Vagina (tissue), 2 donors: Measurements from ENCODE around the gene ERC2. TPM values are rescaled to one million over a fixed set of nuclear protein-coding genes. Genes with fewer than 3 reads are reported as not detected.
"Not testable (repeated sequence)": the region's sequence is repeated elsewhere in the genome, so short reads cannot be mapped to it uniquely, and the experiment has no call there.

Experiments used
- DNase-seq, 2 donors: peaks; one replicate each; pipeline ENCODE4 v3.0.0-alpha.2; 2017; ENCODE audit errors: extremely low spot score in 2 of 2
- H3K27ac ChIP-seq: fragments of 200-600 bp; sonication (generic); one replicate; pipeline ENCODE4 v1.5.1; 2019
- H3K27me3 ChIP-seq: fragments of 200-600 bp; sonication (generic); one replicate; pipeline ENCODE4 v1.5.1; 2019
- H3K36me3 ChIP-seq, 2 donors: fragments of 200-600 bp; sonication (generic); one replicate each; pipeline ENCODE4 v1.5.1; 2017 to 2019
- H3K4me1 ChIP-seq: fragments of 200-600 bp; sonication (generic); one replicate; pipeline ENCODE4 v1.5.1; 2019
- H3K4me3 ChIP-seq, 2 donors: fragments of 200-600 bp; sonication (generic); 1 replicate in 1 of 2; 2 replicates in 1 of 2; pipeline ENCODE4 v1.5.1; 2016 to 2019
- H3K9me3 ChIP-seq: fragments of 200-600 bp; sonication (generic); one replicate; pipeline ENCODE4 v1.5.1; 2019
- POLR2A ChIP-seq, 2 donors: fragments of 450-650 bp; IDR thresholded peaks; one replicate each; pipeline ENCODE4 v1.6.1; 2017; ENCODE audit warnings: antibody characterized with exemption in 2 of 2, mild to moderate bottlenecking in 2 of 2, moderate library complexity in 2 of 2
- POLR2AphosphoS5 ChIP-seq, 2 donors: sonication (generic); formaldehyde crosslinking; IDR thresholded peaks; one replicate each; pipeline ENCODE4 v1.9.0; 2017; ENCODE audit warnings: antibody characterized with exemption in 2 of 2, mild to moderate bottlenecking in 2 of 2, low read depth in 1 of 2; ENCODE audit not compliant: insufficient read depth in 1 of 2
- intact Hi-C: fragments of 100-400 bp; cut with DNase I; formaldehyde crosslinking; loops from one replicate; pipeline ENCODE4 v1.15.1; 2023
- total RNA-seq: library from RNA; depleted of rRNA; stranded (reverse); fragments of >200 nt; gene quantifications from one replicate; pipeline ENCODE4 v1.2.3, GENCODE V29; 2016
- TF ChIP-seq, protein P1 (sequence below), 3 experiments: fragments of 450-650 bp in 2 of 3; fragments of 200-600 bp in 1 of 3; sonication (generic) in 1 of 3; IDR thresholded peaks; one replicate each; pipeline ENCODE4 v1.5.1; 2017 to 2019; ENCODE audit warnings: antibody characterized with exemption in 3 of 3, mild to moderate bottlenecking in 2 of 3, moderate library complexity in 2 of 3

Gene ERC2
- total RNA-seq, 1 donor from 2014 or later, result 1.2 TPM

DNA sequence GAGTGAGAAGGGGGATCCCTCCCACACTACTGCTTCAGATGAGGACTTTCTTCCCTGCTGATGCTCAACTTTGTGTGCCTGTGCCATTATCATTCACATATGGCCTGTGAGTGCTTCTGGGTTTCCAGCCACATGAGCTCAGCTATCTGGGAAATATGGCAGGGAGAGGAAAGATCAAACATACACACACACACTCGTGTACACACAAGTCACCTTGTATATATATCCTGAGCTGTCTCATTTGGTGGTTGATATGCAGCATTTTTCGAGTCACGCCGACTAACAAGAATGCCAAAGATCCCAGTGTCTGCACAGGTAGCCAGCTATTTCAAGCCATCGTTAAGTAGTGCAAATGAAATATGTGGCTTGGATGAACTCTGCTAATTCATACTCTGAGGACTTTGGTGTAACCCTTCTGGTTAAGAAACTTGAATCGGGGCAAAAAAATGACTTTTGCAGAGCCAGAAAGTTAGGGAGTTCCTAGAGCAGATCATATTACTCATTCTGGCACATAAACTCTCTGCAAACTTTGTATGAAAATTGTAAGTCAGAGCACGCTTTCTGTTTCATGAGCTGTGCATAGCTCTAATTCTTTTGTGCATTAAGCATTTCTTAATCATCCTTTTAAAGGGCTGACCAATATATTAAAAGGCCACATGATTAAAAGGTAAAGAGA lies 956.2 kb downstream of the ERC2 start:
- H3K9me3 ChIP-seq, result no peaks in the 10 kb centered on the region
- no peak for TF ChIP-seq POLR2A (IDR thresholded peaks at IDR 0.05)
- no peak for TF ChIP-seq POLR2AphosphoS5 (IDR thresholded peaks at IDR 0.05; ENCODE audit: insufficient read depth in 1 of 2, low read depth in 1 of 2)
- TF ChIP-seq, protein P1, sequence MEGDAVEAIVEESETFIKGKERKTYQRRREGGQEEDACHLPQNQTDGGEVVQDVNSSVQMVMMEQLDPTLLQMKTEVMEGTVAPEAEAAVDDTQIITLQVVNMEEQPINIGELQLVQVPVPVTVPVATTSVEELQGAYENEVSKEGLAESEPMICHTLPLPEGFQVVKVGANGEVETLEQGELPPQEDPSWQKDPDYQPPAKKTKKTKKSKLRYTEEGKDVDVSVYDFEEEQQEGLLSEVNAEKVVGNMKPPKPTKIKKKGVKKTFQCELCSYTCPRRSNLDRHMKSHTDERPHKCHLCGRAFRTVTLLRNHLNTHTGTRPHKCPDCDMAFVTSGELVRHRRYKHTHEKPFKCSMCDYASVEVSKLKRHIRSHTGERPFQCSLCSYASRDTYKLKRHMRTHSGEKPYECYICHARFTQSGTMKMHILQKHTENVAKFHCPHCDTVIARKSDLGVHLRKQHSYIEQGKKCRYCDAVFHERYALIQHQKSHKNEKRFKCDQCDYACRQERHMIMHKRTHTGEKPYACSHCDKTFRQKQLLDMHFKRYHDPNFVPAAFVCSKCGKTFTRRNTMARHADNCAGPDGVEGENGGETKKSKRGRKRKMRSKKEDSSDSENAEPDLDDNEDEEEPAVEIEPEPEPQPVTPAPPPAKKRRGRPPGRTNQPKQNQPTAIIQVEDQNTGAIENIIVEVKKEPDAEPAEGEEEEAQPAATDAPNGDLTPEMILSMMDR (IDR thresholded peaks at IDR 0.05), result no peak
- no peaks in the 10 kb centered on the region for H3K27me3 ChIP-seq
- H3K4me1 ChIP-seq, result peaks cover 15% of the 10 kb centered on the region
- no peaks in the 10 kb centered on the region for H3K36me3 ChIP-seq
- H3K27ac ChIP-seq, result no peak overlapping the region
- DNase-seq, result no peak
- intact Hi-C loops, result no loop called here
- no peak overlapping the region for H3K4me3 ChIP-seq

DNA sequence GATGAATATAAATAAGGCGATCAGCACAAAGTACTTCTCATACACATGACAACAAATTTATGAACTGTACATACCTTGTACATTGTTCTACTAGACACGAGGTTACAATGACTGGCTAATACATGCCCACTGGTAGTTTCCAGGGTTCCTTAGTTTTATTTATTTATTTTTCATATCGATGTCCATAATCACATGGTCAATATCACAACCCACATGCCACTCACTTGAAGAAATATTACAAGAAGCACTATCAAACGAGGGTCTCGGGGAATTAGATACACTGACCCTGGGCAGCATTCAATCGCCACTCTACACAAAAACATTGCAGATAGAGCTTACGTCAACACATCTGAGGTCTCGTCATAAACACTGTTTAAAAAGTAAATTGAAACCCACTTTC lies 959.9 kb downstream of the ERC2 start:
- no peaks in the 10 kb centered on the region for H3K36me3 ChIP-seq
- no peaks in the 10 kb centered on the region for H3K9me3 ChIP-seq
- no peak for DNase-seq
- intact Hi-C loops, result no loop called here
- H3K27me3 ChIP-seq, result no peaks in the 10 kb centered on the region
- TF ChIP-seq POLR2AphosphoS5 (IDR thresholded peaks at IDR 0.05; ENCODE audit: insufficient read depth in 1 of 2, low read depth in 1 of 2) (no peak), POLR2A (IDR thresholded peaks at IDR 0.05) (no peak)
- TF ChIP-seq, protein P1 (IDR thresholded peaks at IDR 0.05), result no peak
- no peak overlapping the region for H3K4me3 ChIP-seq
- peaks cover 15% of the 10 kb centered on the region for H3K4me1 ChIP-seq
- H3K27ac ChIP-seq, result no peak overlapping the region

DNA sequence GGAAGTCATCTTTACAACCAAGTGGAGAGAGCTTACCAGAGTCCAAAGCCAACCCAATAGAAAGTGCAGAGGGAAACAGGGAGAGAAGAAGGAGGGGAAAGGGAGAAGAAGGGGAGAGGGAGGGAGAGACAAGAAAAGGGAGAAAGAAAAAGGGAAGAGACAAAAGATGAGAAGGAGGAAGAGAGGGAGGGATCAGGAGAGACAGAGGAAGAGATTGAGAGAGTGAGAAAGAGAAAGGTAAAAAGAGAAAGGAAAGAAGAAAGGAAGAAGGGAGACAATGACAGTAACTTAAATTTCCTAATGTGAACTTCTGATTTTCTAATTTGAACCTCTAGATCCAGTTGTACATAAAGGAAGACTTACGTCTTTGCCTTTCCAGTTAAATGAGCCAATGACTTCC lies 960.5 kb downstream of the ERC2 start:
- intact Hi-C loops, result no loop called here
- Histone ChIP-seq H3K9me3 (no peaks in the 10 kb centered on the region), H3K27ac (no peak overlapping the region), H3K36me3 (no peaks in the 10 kb centered on the region), H3K4me1 (peaks cover 13% of the 10 kb centered on the region), H3K4me3 (no peak overlapping the region), H3K27me3 (no peaks in the 10 kb centered on the region)
- DNase-seq, result no peak
- TF ChIP-seq, protein P1 (IDR thresholded peaks at IDR 0.05), result no peak

DNA sequence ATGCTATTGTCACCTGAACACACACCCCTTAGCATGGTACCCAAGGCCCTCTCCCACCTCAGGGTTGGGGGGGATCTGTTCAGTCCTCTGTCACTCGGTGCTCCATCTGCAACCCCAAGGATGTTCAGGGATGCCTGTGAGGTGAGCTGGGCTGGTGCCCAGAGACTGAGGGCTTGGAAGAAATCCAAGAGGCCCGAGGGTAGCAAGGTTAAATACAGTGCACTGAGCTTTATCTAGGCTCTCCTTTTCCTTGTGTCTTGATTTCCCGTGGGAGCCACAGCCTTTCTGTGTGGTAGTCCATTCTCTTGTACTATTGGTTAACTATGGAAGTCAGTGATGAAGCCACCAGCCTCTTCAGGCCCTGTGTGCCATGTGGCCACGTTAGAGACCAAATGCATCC lies 962.5 kb downstream of the ERC2 start:
- H3K36me3 ChIP-seq, result no peaks in the 10 kb centered on the region
- H3K27me3 ChIP-seq, result no peaks in the 10 kb centered on the region
- DNase-seq, result no peak
- H3K4me1 ChIP-seq, result no peaks in the 10 kb centered on the region
- no peak overlapping the region for H3K4me3 ChIP-seq
- TF ChIP-seq POLR2A (IDR thresholded peaks at IDR 0.05) (no peak), POLR2AphosphoS5 (IDR thresholded peaks at IDR 0.05; ENCODE audit: insufficient read depth in 1 of 2, low read depth in 1 of 2) (no peak)
- TF ChIP-seq, protein P1 (IDR thresholded peaks at IDR 0.05), result no peak
- H3K27ac ChIP-seq, result no peak overlapping the region
- intact Hi-C loops, result no loop called here
- no peaks in the 10 kb centered on the region for H3K9me3 ChIP-seq

DNA sequence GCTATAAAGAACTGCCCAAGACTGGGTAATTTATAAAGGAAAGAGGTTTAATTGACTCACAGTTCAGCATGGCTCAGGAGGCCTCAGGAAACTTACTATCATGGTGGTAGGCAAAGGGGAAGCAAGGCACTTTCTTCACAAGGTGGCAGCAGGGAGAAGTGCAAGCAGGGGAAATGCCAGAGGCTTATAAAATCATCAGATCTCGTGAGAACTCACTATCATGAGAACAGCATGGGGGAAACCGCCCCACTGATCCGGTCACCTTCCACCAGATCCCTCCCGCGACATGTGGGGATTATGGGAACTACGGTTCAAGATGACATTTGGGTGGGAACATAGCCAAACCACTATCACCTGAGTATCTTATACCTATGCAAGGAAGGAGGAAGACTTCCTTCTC lies 963.2 kb downstream of the ERC2 start:
- H3K27ac ChIP-seq, H3K27me3 ChIP-seq, H3K4me1 ChIP-seq, H3K9me3 ChIP-seq, H3K4me3 ChIP-seq, DNase-seq, H3K36me3 ChIP-seq, intact Hi-C loops: not testable (repeated sequence)
